Mammary epithelial cell (primary cell): ENCODE measurements around the gene CFAP57.

ENCODE experiments used
- CTCF ChIP-seq, 2 donors: IDR thresholded peaks in 1 of 2; conservative IDR thresholded peaks in 1 of 2; 2 replicates each; pipeline ENCODE4 v1.5.1; 2011 to 2012; ENCODE audit warnings: inconsistent platforms in 2 of 2, low read length in 2 of 2, mild to moderate bottlenecking in 2 of 2, control low read depth in 1 of 2, low read depth in 1 of 2; ENCODE audit not compliant: insufficient read depth in 1 of 2; ENCODE audit errors: extremely low read depth in 1 of 2
- EZH2 ChIP-seq: IDR thresholded peaks from 2 replicates; pipeline ENCODE4 v1.6.1; 2012; ENCODE audit warnings: low read length, inconsistent platforms, borderline replicate concordance

DNA sequence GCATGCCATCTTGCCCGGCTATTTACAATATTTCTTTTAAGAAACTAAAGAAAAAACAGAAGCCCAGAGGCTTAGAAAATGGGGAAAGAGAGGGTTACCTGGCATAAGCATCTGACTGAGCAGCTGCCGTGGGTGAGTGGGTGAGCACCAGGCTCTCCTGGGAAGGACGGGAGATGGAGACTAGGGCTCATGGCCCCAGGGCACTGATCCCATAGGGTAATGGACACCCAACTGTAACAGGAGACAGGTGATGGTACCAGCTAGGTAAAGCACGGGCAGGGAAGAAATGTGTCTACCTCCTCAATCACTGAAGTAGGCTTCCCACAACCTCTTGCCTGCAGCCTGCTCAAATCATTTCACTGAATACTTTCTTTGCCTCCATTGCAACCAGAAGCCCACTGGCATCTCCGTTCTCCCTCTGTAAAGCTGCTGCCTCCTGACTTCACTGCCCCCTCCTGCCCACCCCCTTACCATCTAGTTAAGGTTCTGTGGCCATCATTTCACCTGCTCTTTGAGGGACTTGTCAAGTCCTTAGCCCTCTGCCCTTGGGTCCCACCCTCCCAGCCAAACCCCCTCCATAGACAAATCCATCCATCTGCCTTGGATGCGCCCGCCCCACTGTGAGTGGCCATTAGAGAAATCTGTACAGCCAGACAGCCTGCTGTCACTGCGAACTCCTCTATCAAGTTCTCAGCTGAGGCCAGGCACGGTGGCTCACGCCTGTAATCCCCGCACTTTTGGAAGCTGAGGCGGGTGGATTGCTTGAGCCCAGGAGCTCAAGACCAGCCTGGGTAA, 103.9 kb downstream of the CFAP57 start:
- TF ChIP-seq CTCF (conservative IDR thresholded peaks at IDR 0.05 in 1 of 2, IDR thresholded peaks at IDR 0.05 in 1 of 2; ENCODE audit: extremely low read depth in 1 of 2, insufficient read depth in 1 of 2, low read depth in 1 of 2, low read length in 2 of 2) (no peak), EZH2 (no peak)
